Testis (tissue), 2 donors: Measurements from ENCODE around the gene GRIP1.

ENCODE experiments used
- CTCF ChIP-seq, 3 experiments: fragments of 450-650 bp in 2 of 3; fragments of 200-600 bp in 1 of 3; sonication (generic) in 1 of 3; IDR thresholded peaks; one replicate each; pipeline ENCODE4 v1.5.1; 2016 to 2019; ENCODE audit warnings: antibody characterized with exemption in 3 of 3, mild to moderate bottlenecking in 2 of 3, moderate library complexity in 1 of 3
- POLR2A ChIP-seq: fragments of 450-650 bp; IDR thresholded peaks from one replicate; pipeline ENCODE4 v1.6.1; 2017; ENCODE audit warnings: antibody characterized with exemption, mild to moderate bottlenecking, moderate library complexity

DNA sequence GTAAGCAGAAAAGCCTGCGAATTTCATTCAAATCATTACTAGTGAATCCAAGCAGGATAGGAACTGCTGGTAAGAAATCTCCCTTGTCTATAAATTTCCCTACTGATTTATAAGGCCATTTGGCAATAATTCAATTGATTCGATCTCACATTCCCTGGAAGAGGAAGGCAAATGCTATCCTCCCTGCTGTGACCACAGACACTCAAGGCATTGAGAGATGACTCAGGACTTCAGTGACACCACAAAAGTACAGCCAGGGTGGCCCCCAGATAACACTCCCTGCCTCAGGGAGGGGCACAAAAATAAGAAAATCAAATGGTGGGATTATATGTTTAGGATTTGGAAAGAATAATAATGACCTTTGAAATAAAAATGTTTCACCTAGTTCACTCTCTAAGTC is 162.7 kb downstream of the GRIP1 start:
- TF ChIP-seq CTCF (IDR thresholded peaks at IDR 0.05) (no peak), POLR2A (no peak)
